22Rv1 (cell line): ENCODE results near the gene PROKR2.

Experiments used
- CTCF ChIP-seq: fragments of 450-650 bp; IDR thresholded peaks from 2 replicates; pipeline ENCODE4 v1.5.1; 2017; ENCODE audit warnings: mild to moderate bottlenecking
- ZFX ChIP-seq: fragments of 450-650 bp; IDR thresholded peaks from 2 replicates; pipeline ENCODE4 v1.6.1; 2017; ENCODE audit warnings: antibody characterized with exemption, borderline replicate concordance

GRCh38 chr20:5313916-5314315 lies 2.8 kb downstream of the PROKR2 start:
- TF ChIP-seq CTCF (no peak), ZFX (no peak)
